GM12892 (cell line): ENCODE results near the gene CRIM1.

Experiments used
- DNase-seq: peaks from one replicate; pipeline ENCODE4 v3.0.0; 2011; ENCODE audit not compliant: insufficient read length
- FAIRE-seq: peaks from 2 replicates; lab custom pipeline; 2011; peaks lifted over from hg19 to GRCh38; lab: Jason Lieb, UNC
- POLR2A ChIP-seq: IDR thresholded peaks from 2 replicates; pipeline ENCODE4 v1.6.1; 2011; ENCODE audit warnings: low read depth, low read length, control low read depth
- POLR2AphosphoS5 ChIP-seq: IDR thresholded peaks from 2 replicates; pipeline ENCODE4 v1.6.1; 2011; ENCODE audit warnings: low read depth, low read length, control low read depth
- TAF1 ChIP-seq: IDR thresholded peaks from 2 replicates; pipeline ENCODE4 v1.6.1; 2011; ENCODE audit warnings: low read depth, mild to moderate bottlenecking, control low read depth, low read length, borderline replicate concordance

Gene CRIM1

DNA sequence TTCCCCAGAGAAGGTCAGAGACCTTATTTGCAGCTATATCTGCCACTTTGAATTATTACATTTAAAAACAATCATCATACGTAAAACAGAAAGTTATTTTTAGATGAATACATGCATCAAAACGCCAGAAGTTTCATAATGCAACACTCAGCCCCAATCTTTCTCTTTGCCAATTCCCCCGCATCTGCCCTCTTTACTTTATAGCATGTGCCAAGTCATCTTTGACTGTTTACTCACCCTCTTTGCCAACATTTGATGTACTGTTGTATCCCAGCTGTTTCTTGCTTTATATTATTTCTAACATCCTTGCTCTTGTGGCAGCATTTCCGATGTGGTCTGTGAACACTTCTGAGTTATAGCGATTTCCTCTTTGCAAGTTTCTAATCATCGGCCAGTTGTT lies 86.2 kb downstream of the CRIM1 start:
- TF ChIP-seq TAF1 = no peak
- no peak for TF ChIP-seq POLR2AphosphoS5
- no peak for TF ChIP-seq POLR2A
- DNase-seq (no peak), FAIRE-seq (no peak)

DNA sequence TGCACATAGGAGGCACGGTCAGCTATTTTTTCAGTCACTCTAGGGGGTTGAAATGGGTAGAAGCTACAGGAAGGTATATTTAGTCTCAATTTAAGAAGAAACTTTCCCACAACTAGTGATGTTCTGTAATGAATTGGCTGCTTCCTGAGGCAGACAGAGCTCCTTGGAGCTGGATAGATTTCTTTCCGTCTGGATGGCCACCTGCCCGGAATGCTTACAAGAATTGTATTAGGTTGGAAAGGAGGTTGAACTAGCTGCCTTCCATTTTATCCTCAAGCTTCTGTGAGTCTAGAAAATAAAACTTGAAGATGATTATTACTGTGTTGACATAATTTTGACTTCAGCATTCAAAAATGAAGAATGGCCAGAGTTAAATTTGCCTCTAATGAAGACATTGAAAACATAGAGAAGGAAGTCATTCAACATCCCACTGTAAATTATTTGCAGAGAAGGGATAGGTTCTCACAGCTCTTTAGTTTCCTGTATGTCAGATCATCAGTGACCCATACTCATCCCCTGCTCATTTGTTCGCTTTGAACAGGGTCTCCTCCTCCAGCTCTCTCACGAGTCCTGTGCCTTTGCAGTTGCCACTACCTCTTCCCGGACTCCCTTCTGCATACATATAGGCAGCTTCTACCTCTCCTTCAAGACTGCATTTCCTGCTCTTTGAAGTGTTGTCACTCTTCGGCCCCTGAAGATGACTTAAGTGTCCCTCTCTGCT lies 88.8 kb downstream of the CRIM1 start:
- TF ChIP-seq POLR2A = no peak
- TF ChIP-seq TAF1 = no peak
- TF ChIP-seq POLR2AphosphoS5 = no peak
- FAIRE-seq (no peak), DNase-seq (no peak)

DNA sequence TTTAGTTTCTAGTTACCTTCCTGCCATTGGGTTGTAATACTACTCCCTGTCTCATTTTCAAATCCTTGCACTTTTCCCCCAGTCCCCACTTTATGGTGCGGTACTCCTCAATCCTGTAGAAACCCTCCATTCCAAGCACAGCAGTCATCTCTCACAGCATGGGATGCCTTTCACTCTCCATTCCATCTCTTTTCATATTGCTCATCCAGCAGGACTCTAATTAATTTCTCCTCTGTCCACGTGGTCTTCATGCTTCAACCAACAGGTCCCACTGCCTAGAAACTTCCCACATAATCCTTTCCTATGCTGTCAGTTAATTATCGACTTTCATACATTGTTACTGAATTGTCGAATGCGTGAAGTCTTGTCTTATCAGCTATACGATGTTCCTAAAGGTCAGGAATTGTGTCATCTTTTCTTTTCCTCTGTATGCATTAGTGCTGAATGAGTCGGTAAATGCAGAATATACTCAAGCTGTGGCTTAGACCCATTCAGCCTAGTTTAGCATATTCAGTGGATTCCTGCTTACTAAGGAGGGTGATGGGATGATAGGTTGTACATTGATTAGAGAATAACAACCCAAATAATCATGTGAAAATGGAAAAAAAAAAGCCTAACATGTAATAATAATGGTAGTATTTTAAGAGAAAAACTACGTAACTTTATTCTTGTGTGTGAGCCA lies 89.7 kb downstream of the CRIM1 start:
- FAIRE-seq = no peak
- no peak for DNase-seq
- TF ChIP-seq POLR2AphosphoS5 = no peak
- no peak for TF ChIP-seq POLR2A
- no peak for TF ChIP-seq TAF1

DNA sequence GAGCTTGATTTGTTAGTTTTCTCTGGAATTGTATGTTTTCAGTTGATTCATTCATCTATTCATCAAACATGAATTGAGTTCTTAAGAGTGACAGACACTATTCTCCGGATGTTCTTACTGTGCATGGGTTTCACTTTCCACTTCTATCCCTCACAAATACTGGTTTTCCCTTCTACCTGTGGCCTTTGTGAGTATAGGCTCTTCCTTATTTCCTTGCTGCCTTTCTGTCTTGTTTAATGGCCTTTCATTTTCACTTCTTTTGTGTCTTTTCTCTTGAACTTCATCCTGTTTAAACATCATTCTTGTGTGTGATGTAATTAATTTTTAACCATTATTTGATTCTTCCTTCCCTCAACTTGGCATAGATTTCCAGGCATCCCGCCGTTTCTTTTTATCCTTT lies 90.7 kb downstream of the CRIM1 start:
- TF ChIP-seq POLR2A (no peak), TAF1 (no peak), POLR2AphosphoS5 (no peak)
- FAIRE-seq (no peak), DNase-seq (no peak)

DNA sequence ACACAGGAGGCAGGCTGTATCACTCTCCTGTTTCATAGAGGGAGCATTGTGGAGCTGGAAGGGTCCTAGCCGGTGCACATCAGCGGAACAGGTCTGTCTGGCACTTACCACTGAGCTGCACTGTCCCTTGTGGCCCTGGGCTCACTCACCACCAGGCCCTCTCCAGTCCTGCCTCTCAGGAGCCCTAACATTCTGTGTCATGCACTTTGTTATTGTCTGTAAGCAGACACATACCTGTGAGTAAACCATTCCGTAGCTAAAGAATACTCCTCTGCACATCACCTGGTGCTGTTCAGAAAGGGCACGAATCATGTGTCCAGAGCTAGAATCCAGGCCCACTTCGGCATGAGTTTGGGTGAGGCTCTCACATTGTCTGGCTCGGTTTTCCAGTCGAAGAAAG lies 93.6 kb downstream of the CRIM1 start:
- FAIRE-seq = no peak
- DNase-seq = no peak
- TF ChIP-seq TAF1 (no peak), POLR2AphosphoS5 (no peak), POLR2A (no peak)

DNA sequence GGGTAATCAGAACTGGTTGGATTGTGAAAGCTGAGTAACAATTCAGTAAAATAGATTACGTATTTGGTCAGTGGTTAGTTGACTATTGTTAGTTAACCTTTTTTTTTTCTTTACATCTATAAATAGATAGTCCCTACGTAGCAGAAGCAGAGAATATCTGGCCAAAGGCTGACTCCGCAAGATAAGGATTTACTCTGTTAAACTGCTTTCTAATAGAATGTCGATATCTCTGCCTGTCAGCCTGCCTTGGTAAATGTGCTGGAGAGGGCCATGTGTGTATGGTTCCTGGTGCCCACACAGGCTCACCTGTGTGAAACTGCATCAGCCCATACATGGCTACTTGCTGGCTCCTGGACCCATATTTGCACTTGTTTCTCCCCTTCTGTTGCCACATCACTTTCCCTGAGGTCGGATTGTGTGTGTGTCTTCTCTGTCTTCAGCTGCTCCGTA lies 94.4 kb downstream of the CRIM1 start:
- TF ChIP-seq POLR2AphosphoS5 (no peak), TAF1 (no peak), POLR2A (no peak)
- DNase-seq (no peak), FAIRE-seq (no peak)

DNA sequence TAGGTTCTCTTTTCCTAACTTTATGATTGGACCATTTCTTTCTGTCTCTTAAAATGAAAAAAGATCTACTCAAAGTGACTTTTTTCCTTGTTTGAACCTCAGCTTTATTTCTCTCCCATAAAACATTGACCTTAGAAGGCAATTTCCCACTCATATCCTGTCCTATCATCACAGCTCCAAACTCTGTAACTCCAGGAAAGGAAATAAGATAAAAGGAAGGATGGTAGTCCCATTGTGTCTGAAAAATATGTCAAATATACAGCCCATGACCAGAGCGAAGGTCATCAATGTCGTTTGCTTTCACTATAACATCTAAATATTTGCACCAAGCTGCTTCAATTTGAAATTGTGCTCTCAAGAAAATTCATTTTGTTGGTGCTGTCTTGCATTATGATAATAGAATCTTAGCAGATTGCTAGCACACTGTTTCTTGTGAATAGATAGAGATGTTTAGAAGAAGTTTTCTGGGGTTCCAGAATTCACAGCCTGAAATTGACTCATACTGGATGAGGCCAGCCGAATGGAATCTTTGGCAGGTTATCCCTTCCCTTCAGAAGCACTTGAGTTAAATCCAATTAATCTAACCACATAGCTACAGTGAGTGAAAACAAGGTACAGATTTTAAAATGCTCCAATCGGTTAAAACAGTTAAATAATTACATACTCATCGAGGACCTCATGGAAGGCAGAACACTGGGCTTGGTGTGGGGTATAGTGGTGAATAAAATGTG lies 95.1 kb downstream of the CRIM1 start:
- DNase-seq = no peak
- TF ChIP-seq TAF1 (no peak), POLR2A (no peak)
- FAIRE-seq = no peak

DNA sequence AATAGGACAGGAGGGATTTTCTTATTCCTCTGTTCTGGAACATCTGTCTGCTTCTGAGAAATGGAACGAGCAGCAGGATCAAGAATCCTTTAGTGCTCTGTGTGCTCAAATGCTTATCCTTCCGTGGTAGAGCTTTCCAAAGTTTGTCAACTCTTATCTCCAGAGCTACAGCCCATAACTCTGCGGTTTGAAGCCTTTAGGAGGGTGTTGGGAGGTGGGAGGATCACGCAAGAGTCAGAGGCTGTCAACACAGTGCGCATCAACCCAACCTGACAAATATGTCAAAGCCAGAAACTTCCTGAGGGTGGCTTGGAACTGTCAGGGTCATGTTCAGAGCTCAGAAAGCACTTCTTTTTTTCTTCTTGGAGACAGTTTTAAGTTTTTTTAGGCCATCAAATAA lies 95.9 kb downstream of the CRIM1 start:
- no peak for DNase-seq
- TF ChIP-seq POLR2A (no peak), TAF1 (no peak), POLR2AphosphoS5 (no peak)
- no peak for FAIRE-seq

DNA sequence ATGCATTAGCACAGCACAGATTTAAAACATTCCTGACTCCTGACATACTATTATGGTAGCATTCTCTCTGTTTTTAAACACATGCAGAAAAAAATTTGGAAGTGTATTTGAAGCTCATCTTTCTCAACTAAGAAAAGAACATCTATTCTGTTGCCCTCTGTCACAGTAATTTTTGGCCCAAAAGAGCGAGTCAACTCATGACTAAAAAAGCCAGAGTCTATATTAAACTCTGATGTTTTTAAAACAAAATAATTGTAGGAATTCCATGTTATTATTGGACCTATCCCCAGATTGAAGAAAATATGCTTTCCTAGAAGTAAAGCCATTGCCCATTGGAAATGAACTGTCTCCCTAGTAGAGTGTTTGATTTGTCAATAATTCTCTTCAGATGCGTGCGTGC lies 96.7 kb downstream of the CRIM1 start:
- no peak for FAIRE-seq
- no peak for DNase-seq
- TF ChIP-seq POLR2AphosphoS5 = no peak
- TF ChIP-seq POLR2A = no peak
- no peak for TF ChIP-seq TAF1

DNA sequence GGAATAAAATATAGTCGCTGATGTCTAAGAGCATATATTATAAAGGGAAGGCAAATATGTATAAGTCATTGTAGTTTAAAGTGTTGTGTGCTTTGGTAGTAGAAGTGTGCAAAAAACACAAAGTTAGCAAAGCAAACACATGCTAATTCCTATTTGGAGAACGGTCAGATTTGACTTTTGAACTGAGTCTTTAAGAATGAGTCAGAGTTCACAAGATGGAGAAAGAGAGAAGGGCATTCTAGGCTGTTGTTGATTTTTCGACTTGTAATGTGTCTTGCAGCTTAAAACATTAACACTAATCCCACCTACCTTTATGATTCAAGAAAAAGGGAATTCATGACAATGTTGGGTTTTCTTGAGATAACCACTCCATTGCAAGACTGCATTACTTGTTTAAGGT lies 98.1 kb downstream of the CRIM1 start:
- TF ChIP-seq POLR2A = no peak
- TF ChIP-seq TAF1 = no peak
- no peak for TF ChIP-seq POLR2AphosphoS5
- FAIRE-seq (no peak), DNase-seq (no peak)

DNA sequence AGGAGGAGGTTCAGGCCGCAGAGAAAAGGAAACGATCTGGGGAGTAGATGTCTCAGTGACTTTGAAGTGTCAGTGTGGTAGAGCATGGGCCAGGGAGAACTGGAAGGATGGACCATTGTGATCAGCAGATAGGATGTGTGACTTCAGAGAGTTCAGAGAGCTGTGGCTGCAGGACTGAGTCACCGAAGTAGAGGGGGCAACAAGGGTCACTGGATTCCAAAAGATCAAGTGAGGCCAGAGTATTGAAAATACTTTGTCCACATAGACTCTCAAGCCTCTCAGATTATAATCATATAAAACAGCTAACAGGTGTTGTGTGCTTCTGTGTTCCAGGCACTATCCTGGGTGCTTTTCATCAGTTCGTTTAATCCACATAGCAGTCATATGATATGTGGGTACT lies 99.4 kb downstream of the CRIM1 start:
- no peak for FAIRE-seq

DNA sequence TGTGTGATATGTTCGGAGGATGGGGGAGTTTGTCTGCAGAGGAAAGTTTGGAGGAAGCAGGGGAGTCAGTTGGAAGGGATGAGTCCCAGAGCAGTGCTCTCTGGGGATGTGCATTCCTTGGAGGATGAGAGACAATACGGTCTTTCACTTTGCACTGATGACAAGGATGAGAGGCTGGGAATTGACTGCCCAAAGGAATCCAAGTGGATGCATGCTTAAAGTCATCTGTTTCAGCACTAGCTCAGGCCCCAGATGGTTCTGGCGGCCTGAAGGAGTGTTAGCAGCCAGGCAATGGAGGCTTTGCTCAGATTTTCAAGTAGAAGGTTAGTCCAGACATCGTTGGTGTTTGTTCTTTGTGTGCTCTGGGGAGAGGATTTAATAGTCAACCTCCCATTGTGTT lies 100.2 kb downstream of the CRIM1 start:
- DNase-seq = no peak
- no peak for FAIRE-seq
- TF ChIP-seq POLR2AphosphoS5 (no peak), POLR2A (no peak), TAF1 (no peak)

More for the DNA sequence above, 99.4 kb downstream of the CRIM1 start:
- no peak for DNase-seq
- no peak for TF ChIP-seq POLR2A
- TF ChIP-seq TAF1 = no peak
- TF ChIP-seq POLR2AphosphoS5 = no peak
